Measurements from ENCODE around the gene ELAVL2. TPM values are rescaled to one million over a fixed set of nuclear protein-coding genes. Genes with fewer than 3 reads are reported as not detected.

The ELAVL2 gene
- total and polyA plus RNA-seq, 4 donors, result 0.02 to 1.7 TPM; not detected in 2

DNA sequence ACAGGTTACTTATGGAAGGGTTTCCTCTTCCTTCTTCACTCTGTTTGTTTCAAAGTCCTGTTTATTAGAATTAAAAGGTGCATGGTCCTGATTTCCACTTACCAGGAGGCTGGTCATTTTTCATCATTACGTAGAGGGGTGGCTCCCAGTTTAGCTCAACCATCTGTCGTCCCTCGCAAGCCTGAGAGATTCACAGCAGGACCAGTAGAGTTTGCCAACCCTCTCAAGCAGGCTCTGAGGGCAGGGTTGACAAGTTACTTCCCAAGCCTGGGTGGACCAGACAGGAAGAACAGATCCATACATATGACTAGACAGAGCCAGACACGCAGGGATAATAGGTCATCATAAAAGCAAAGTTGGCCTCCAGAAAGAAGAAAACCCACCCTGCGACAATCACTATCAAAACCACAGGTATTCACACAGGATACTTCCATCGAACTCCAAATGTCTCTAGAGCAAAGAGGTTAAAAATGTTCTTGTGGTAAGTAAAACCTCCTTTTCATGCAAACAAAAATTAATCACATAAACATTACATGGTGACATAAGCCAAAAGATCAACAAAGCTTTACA is 151.9 kb downstream of the ELAVL2 start:
- Histone ChIP-seq H3K9me3 (ENCODE audit: control insufficient read depth in 4 of 4, insufficient read depth in 3 of 4, low read length in 3 of 4) (no peaks in the 10 kb centered on the region), H3K4me1 (ENCODE audit: control insufficient read depth in 5 of 5, insufficient read depth in 5 of 5, low read length in 5 of 5) (peaks cover 0 to 14% (median 0%) of the 10 kb centered on the region in 5 donors), H3K9ac (ENCODE audit: insufficient read depth in 1 of 2, low read length in 2 of 2) (no peak overlapping the region), H3K4me3 (no peak overlapping the region), H3K27me3 (ENCODE audit: control insufficient read depth in 3 of 3, insufficient read depth in 3 of 3, low read length in 2 of 3) (no peaks in the 10 kb centered on the region), H3K27ac (ENCODE audit: low read depth in 1 of 2, low read length in 1 of 2) (no peak overlapping the region), H3K36me3 (ENCODE audit: control insufficient read depth in 4 of 4, insufficient read depth in 4 of 4, low read length in 4 of 4) (no peaks in the 10 kb centered on the region)
- DNase-seq, result no peak
- TF ChIP-seq, protein P1, sequence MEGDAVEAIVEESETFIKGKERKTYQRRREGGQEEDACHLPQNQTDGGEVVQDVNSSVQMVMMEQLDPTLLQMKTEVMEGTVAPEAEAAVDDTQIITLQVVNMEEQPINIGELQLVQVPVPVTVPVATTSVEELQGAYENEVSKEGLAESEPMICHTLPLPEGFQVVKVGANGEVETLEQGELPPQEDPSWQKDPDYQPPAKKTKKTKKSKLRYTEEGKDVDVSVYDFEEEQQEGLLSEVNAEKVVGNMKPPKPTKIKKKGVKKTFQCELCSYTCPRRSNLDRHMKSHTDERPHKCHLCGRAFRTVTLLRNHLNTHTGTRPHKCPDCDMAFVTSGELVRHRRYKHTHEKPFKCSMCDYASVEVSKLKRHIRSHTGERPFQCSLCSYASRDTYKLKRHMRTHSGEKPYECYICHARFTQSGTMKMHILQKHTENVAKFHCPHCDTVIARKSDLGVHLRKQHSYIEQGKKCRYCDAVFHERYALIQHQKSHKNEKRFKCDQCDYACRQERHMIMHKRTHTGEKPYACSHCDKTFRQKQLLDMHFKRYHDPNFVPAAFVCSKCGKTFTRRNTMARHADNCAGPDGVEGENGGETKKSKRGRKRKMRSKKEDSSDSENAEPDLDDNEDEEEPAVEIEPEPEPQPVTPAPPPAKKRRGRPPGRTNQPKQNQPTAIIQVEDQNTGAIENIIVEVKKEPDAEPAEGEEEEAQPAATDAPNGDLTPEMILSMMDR (IDR thresholded peaks at IDR 0.05; ENCODE audit: control extremely low read depth, extremely low read depth), result no peak
- WGBS, 2 donors, result 71 to 77% methylated on average over 6 of the region's 6 CpGs
- ATAC-seq (ENCODE audit: insufficient read depth, low FRiP score), result no peak

DNA sequence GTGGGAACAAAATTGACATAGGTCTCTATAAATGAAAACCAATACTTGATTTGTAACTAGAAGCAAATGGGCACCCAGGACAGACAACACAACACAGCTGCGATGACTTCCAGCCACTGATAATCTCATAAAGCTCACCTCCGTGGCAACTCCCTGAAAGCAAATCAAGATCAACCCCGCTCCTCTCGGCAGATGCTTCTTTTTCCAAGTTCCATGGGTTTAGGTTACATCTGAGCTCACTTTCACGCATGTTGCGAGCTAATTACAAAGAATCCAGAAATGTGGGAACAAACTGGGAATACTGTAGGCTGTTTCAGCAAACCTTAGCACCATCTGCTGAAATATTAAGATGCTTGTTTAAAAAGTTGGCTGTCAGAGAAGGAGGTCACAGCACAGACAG is 153.9 kb downstream of the ELAVL2 start:
- DNase-seq (no peak), ATAC-seq (ENCODE audit: insufficient read depth, low FRiP score) (no peak)
- Histone ChIP-seq H3K4me3 (no peak overlapping the region), H3K9ac (ENCODE audit: insufficient read depth in 1 of 2, low read length in 2 of 2) (no peak overlapping the region), H3K4me1 (ENCODE audit: control insufficient read depth in 5 of 5, insufficient read depth in 5 of 5, low read length in 5 of 5) (peaks cover 0 to 14% (median 0%) of the 10 kb centered on the region in 5 donors), H3K9me3 (ENCODE audit: control insufficient read depth in 4 of 4, insufficient read depth in 3 of 4, low read length in 3 of 4) (no peaks in the 10 kb centered on the region), H3K27me3 (ENCODE audit: control insufficient read depth in 3 of 3, insufficient read depth in 3 of 3, low read length in 2 of 3) (no peaks in the 10 kb centered on the region), H3K36me3 (ENCODE audit: control insufficient read depth in 4 of 4, insufficient read depth in 4 of 4, low read length in 4 of 4) (no peaks in the 10 kb centered on the region), H3K27ac (ENCODE audit: low read depth in 1 of 2, low read length in 1 of 2) (no peak overlapping the region)
- 84 to 91% methylated on average over 6 of the region's 6 CpGs for WGBS, 2 donors
- TF ChIP-seq, protein P1 (IDR thresholded peaks at IDR 0.05; ENCODE audit: control extremely low read depth, extremely low read depth), result no peak

DNA sequence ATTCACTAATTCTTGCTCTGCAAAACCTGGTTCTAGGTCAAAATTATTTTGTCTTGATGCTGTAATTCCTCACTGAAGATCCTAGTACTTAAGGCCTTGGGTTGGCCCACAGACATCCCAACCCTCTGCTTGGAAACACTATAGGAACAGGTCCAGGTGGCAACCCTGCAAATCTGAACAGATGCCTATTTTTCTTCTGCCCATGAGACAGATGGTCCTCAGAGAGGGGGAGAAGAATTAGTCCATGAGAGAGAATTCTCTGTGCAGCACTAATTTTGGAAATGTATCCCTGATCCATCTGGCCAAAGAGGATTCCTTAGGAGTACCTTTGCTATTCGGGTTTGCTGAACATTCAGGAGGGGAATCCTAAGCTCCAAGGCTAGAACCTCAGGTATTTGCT is 156.3 kb downstream of the ELAVL2 start:
- Histone ChIP-seq H3K27me3 (ENCODE audit: control insufficient read depth in 3 of 3, insufficient read depth in 3 of 3, low read length in 2 of 3) (no peaks in the 10 kb centered on the region), H3K27ac (ENCODE audit: low read depth in 1 of 2, low read length in 1 of 2) (no peak overlapping the region), H3K4me1 (ENCODE audit: control insufficient read depth in 5 of 5, insufficient read depth in 5 of 5, low read length in 5 of 5) (peaks cover 0 to 11% (median 0%) of the 10 kb centered on the region in 5 donors), H3K4me3 (no peak overlapping the region), H3K36me3 (ENCODE audit: control insufficient read depth in 4 of 4, insufficient read depth in 4 of 4, low read length in 4 of 4) (no peaks in the 10 kb centered on the region), H3K9me3 (ENCODE audit: control insufficient read depth in 4 of 4, insufficient read depth in 3 of 4, low read length in 3 of 4) (no peaks in the 10 kb centered on the region), H3K9ac (ENCODE audit: insufficient read depth in 1 of 2, low read length in 2 of 2) (no peak overlapping the region)
- DNase-seq, result no peak
- WGBS, 2 donors, result 94 to 95% methylated on average over 1 of the region's 1 CpG
- TF ChIP-seq, protein P1 (IDR thresholded peaks at IDR 0.05; ENCODE audit: control extremely low read depth, extremely low read depth), result no peak
- no peak for ATAC-seq (ENCODE audit: insufficient read depth, low FRiP score)

DNA sequence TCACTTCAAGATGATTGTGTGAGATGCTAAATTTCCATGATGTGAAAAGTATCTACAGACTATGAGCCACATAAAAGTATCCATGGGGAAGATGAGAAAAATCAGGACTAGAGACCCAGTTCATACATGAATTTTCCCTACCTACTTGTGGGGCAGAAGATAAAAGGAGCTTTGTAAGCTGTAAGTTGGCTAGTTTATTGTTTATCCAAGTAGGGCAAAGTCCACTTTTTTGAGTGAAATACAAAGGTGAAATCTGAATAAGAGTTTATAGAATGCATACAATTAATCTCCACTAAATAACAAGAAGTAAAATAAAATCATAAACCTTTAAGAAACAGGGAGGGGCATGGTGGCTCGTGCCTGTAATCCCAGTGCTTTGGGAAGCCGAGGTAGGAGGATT is 160.4 kb downstream of the ELAVL2 start:
- 81 to 83% methylated on average over 2 of the region's 2 CpGs for WGBS, 2 donors
- Histone ChIP-seq H3K4me1 (ENCODE audit: control insufficient read depth in 5 of 5, insufficient read depth in 5 of 5, low read length in 5 of 5) (no peaks in the 10 kb centered on the region), H3K4me3 (no peak overlapping the region), H3K27ac (ENCODE audit: low read depth in 1 of 2, low read length in 1 of 2) (no peak overlapping the region), H3K36me3 (ENCODE audit: control insufficient read depth in 4 of 4, insufficient read depth in 4 of 4, low read length in 4 of 4) (no peaks in the 10 kb centered on the region), H3K27me3 (ENCODE audit: control insufficient read depth in 3 of 3, insufficient read depth in 3 of 3, low read length in 2 of 3) (no peaks in the 10 kb centered on the region), H3K9me3 (ENCODE audit: control insufficient read depth in 4 of 4, insufficient read depth in 3 of 4, low read length in 3 of 4) (no peaks in the 10 kb centered on the region), H3K9ac (ENCODE audit: insufficient read depth in 1 of 2, low read length in 2 of 2) (no peak overlapping the region)
- DNase-seq (no peak), ATAC-seq (ENCODE audit: insufficient read depth, low FRiP score) (no peak)
- TF ChIP-seq, protein P1 (IDR thresholded peaks at IDR 0.05; ENCODE audit: control extremely low read depth, extremely low read depth), result no peak
